HT-29 (cell line): ENCODE results near the gene IL6R. TPM values are rescaled to one million over a fixed set of nuclear protein-coding genes. Genes with fewer than 3 reads are reported as not detected.

Experiments used
- DNase-seq: peaks from one replicate; pipeline ENCODE4 v3.0.0-alpha.2; 2015; ENCODE audit warnings: low spot score
- total RNA-seq: library from RNA; depleted of rRNA; stranded (reverse); fragments of >200 nt; shearing (Covaris generic); gene quantifications from 2 replicates; pipeline ENCODE4 v1.2.3, GENCODE V29; 2014; rRNA removed

The IL6R gene
- total RNA-seq, 1 experiment from 2014 or later, result 4.4 TPM

DNA sequence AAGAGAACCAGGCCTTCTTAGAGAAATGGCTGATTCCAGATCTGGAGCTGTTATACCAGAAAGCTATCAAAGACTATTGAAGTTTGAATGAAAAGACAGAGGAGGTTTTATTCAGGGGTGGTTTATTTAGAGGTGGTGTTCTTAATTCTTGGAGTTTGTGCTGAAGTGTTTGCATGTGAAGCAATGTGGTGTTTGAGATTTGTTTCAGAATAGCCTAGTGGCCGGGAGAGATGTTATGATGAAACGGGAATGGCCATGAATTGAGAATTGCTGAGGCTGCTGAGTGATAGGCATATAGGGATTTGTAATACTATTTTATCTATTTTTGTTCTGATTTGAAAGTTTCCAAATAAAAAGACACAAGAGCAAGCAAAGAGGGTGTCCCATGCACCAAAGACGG, 107.6 kb downstream of the IL6R start:
- DNase-seq, result no peak

DNA sequence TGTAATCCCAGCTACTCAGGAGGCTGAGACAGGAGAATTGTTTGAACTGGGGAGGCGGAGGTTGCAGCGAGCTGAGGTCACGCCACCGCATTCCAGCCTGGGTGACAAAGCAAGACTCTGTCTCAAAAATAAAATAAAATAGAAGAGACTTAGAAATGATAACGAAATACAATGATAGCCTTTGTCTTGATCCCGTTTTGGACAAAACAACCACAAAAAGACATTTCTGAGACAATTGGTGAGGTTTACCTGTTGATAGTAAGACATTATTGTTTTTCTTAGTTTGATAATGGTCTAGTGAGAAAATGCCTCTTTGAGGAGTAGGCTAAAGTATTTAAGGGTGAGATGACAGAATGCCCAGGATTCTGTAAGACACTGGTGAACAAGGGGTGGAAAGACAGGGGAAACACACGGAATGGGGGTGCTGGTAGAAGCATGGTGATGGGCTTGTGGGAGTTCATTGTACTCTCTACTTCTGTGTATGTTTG, 109.0 kb downstream of the IL6R start:
- no peak for DNase-seq

DNA sequence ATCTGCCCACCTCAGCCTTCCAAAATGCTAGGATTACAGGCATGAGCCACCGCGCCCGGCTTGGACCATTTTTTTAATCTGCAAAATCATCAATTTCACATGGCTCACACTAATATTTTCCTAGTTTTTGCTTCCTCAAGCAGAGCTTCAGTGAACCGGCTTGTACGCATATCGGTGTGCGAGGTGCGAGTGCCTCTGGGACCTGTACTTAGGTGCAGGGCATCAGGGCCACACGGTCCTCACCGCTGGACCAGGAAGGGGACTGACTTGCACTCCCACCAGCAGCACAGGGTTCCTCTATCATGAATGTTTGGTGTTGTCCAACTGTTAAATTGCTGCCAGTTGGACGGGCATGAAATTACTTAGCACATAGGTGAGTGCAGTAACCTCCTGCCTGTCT, 112.5 kb downstream of the IL6R start:
- no peak for DNase-seq

Other genes starting within 250 kb of the IL6R start
- 308 and 315 TPM in 2 replicates for gene TPM3, start 213.2 kb upstream of the IL6R start, total RNA-seq
- gene CFAP141, start 199.0 kb upstream of the IL6R start, total RNA-seq, result not detected in 2 replicates
- 73.0 and 74.9 TPM in 2 replicates for gene UBAP2L, start 184.4 kb upstream of the IL6R start, total RNA-seq
- gene HAX1, start 132.7 kb upstream of the IL6R start, total RNA-seq, result 111 and 139 TPM in 2 replicates
- gene AQP10, start 84.2 kb upstream of the IL6R start, total RNA-seq, result not detected in 2 replicates
- gene ATP8B2, start 79.8 kb upstream of the IL6R start, total RNA-seq, result 1.1 and 1.9 TPM in 2 replicates
- not detected in 2 replicates for gene TDRD10, start 96.9 kb downstream of the IL6R start, total RNA-seq
- not detected in 2 replicates for gene SHE, start 97.1 kb downstream of the IL6R start, total RNA-seq
- 29.6 and 31.3 TPM in 2 replicates for gene UBE2Q1, start 153.3 kb downstream of the IL6R start, total RNA-seq
- not detected in 2 replicates for gene CHRNB2, start 162.4 kb downstream of the IL6R start, total RNA-seq
- gene ADAR, start 202.8 kb downstream of the IL6R start, total RNA-seq, result 102 and 111 TPM in 2 replicates